H54 (cell line): Measurements from ENCODE around the gene GID4.
A peak's percentile ranks its signal among the peaks of the same experiment; 100 is the strongest.

Source experiments
- DNase-seq: peaks from one replicate; pipeline ENCODE4 v3.0.0; 2011; ENCODE audit warnings: low spot score, mixed read lengths; ENCODE audit not compliant: insufficient read length
- FAIRE-seq: peaks from 3 replicates; lab custom pipeline; 2011; peaks lifted over from hg19 to GRCh38; lab: Jason Lieb, UNC
- POLR2A ChIP-seq: IDR thresholded peaks from 2 replicates; pipeline ENCODE4 v1.6.1; 2011; ENCODE audit warnings: low read depth, mild to moderate bottlenecking, low read length

Gene GID4

GRCh38 chr17:18006495-18007239 lies 32.5 kb upstream of the GID4 start:
- DNase-seq = no peak
- no peak for FAIRE-seq
- no peak for TF ChIP-seq POLR2A

- FAIRE-seq (peak; percentile 52), DNase-seq (peak; percentile 98)
- no peak for TF ChIP-seq POLR2A
Measured at GRCh38 chr17:18008496-18009268, 30.5 kb upstream of the GID4 start.

GRCh38 chr17:18009609-18010420 lies 29.4 kb upstream of the GID4 start:
- DNase-seq = no peak
- TF ChIP-seq POLR2A = no peak
- FAIRE-seq = no peak

- no peak for DNase-seq
- no peak for FAIRE-seq
- TF ChIP-seq POLR2A = no peak
Measured at GRCh38 chr17:18011286-18011685, 27.9 kb upstream of the GID4 start.

GRCh38 chr17:18014006-18014405 lies 25.2 kb upstream of the GID4 start:
- no peak for FAIRE-seq
- DNase-seq = no peak
- no peak for TF ChIP-seq POLR2A

GRCh38 chr17:18015593-18015992 lies 23.6 kb upstream of the GID4 start:
- TF ChIP-seq POLR2A = no peak
- DNase-seq = no peak
- no peak for FAIRE-seq

- DNase-seq (no peak), FAIRE-seq (no peak)
- TF ChIP-seq POLR2A = no peak
Measured at GRCh38 chr17:18016426-18016825, 22.8 kb upstream of the GID4 start.

GRCh38 chr17:18017958-18018357 lies 21.2 kb upstream of the GID4 start:
- FAIRE-seq = no peak
- TF ChIP-seq POLR2A = no peak
- no peak for DNase-seq

- no peak for TF ChIP-seq POLR2A
- DNase-seq (no peak), FAIRE-seq (no peak)
Measured at GRCh38 chr17:18018411-18018921, 20.7 kb upstream of the GID4 start.

- FAIRE-seq (no peak), DNase-seq (no peak)
- no peak for TF ChIP-seq POLR2A
Measured at GRCh38 chr17:18019838-18020154, 19.4 kb upstream of the GID4 start.

- FAIRE-seq (no peak), DNase-seq (no peak)
- TF ChIP-seq POLR2A = no peak
Measured at GRCh38 chr17:18020971-18021370, 18.2 kb upstream of the GID4 start.

- FAIRE-seq = no peak
- DNase-seq = no peak
- no peak for TF ChIP-seq POLR2A
Measured at GRCh38 chr17:18021372-18021771, 17.8 kb upstream of the GID4 start.

GRCh38 chr17:18025241-18025944 lies 13.8 kb upstream of the GID4 start:
- FAIRE-seq = peak; percentile 75
- peak; percentile 89 for DNase-seq
- peak; percentile 18; the same call in 1 of the 2 replicates for TF ChIP-seq POLR2A
